ENCODE measurements around the gene KREMEN1. TPM values are rescaled to one million over a fixed set of nuclear protein-coding genes. Genes with fewer than 3 reads are reported as not detected.

Gene KREMEN1
- total and polyA plus RNA-seq, 4 donors = 8.8 to 27.5 (median 20.1) TPM

GRCh38 chr22:29044657-29045176 lies 28.1 kb upstream of the KREMEN1 start:
- H3K4me1 ChIP-seq (ENCODE audit: control insufficient read depth in 5 of 5, insufficient read depth in 5 of 5, low read length in 5 of 5) = peaks cover 0 to 16% (median 7%) of the 10 kb centered on the region in 5 donors
- no peak overlapping the region for H3K4me3 ChIP-seq
- ATAC-seq (ENCODE audit: insufficient read depth, low FRiP score) (no peak), DNase-seq (no peak)
- TF ChIP-seq, protein P1, sequence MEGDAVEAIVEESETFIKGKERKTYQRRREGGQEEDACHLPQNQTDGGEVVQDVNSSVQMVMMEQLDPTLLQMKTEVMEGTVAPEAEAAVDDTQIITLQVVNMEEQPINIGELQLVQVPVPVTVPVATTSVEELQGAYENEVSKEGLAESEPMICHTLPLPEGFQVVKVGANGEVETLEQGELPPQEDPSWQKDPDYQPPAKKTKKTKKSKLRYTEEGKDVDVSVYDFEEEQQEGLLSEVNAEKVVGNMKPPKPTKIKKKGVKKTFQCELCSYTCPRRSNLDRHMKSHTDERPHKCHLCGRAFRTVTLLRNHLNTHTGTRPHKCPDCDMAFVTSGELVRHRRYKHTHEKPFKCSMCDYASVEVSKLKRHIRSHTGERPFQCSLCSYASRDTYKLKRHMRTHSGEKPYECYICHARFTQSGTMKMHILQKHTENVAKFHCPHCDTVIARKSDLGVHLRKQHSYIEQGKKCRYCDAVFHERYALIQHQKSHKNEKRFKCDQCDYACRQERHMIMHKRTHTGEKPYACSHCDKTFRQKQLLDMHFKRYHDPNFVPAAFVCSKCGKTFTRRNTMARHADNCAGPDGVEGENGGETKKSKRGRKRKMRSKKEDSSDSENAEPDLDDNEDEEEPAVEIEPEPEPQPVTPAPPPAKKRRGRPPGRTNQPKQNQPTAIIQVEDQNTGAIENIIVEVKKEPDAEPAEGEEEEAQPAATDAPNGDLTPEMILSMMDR (IDR thresholded peaks at IDR 0.05; ENCODE audit: control extremely low read depth, extremely low read depth) = no peak
- peak overlapping the region in 1 of 2 donors; percentile 26 for H3K27ac ChIP-seq (ENCODE audit: low read depth in 1 of 2, low read length in 1 of 2)
- H3K27me3 ChIP-seq (ENCODE audit: control insufficient read depth in 3 of 3, insufficient read depth in 3 of 3, low read length in 2 of 3) = no peaks in the 10 kb centered on the region
- no peaks in the 10 kb centered on the region for H3K9me3 ChIP-seq (ENCODE audit: control insufficient read depth in 4 of 4, insufficient read depth in 3 of 4, low read length in 3 of 4)
- WGBS, 2 donors = 86 to 96% methylated on average over 13 of the region's 13 CpGs
- peaks cover 3 to 27% (median 14%) of the 10 kb centered on the region in 4 donors for H3K36me3 ChIP-seq (ENCODE audit: control insufficient read depth in 4 of 4, insufficient read depth in 4 of 4, low read length in 4 of 4)
- H3K9ac ChIP-seq (ENCODE audit: insufficient read depth in 1 of 2, low read length in 2 of 2) = no peak overlapping the region

- Histone ChIP-seq H3K4me1 (ENCODE audit: control insufficient read depth in 5 of 5, insufficient read depth in 5 of 5, low read length in 5 of 5) (no peaks in the 10 kb centered on the region), H3K9me3 (ENCODE audit: control insufficient read depth in 4 of 4, insufficient read depth in 3 of 4, low read length in 3 of 4) (no peaks in the 10 kb centered on the region), H3K27ac (ENCODE audit: low read depth in 1 of 2, low read length in 1 of 2) (no peak overlapping the region), H3K4me3 (no peak overlapping the region), H3K36me3 (ENCODE audit: control insufficient read depth in 4 of 4, insufficient read depth in 4 of 4, low read length in 4 of 4) (peaks cover 3 to 36% (median 18%) of the 10 kb centered on the region in 4 donors), H3K9ac (ENCODE audit: insufficient read depth in 1 of 2, low read length in 2 of 2) (no peak overlapping the region), H3K27me3 (ENCODE audit: control insufficient read depth in 3 of 3, insufficient read depth in 3 of 3, low read length in 2 of 3) (no peaks in the 10 kb centered on the region)
- no peak for DNase-seq
- 94 to 98% methylated on average over 31 of the region's 31 CpGs for WGBS, 2 donors
- TF ChIP-seq, protein P1 (IDR thresholded peaks at IDR 0.05; ENCODE audit: control extremely low read depth, extremely low read depth) = no peak
- no peak for ATAC-seq (ENCODE audit: insufficient read depth, low FRiP score)
Observed at GRCh38 chr22:29048822-29049654, 23.8 kb upstream of the KREMEN1 start.

DNA sequence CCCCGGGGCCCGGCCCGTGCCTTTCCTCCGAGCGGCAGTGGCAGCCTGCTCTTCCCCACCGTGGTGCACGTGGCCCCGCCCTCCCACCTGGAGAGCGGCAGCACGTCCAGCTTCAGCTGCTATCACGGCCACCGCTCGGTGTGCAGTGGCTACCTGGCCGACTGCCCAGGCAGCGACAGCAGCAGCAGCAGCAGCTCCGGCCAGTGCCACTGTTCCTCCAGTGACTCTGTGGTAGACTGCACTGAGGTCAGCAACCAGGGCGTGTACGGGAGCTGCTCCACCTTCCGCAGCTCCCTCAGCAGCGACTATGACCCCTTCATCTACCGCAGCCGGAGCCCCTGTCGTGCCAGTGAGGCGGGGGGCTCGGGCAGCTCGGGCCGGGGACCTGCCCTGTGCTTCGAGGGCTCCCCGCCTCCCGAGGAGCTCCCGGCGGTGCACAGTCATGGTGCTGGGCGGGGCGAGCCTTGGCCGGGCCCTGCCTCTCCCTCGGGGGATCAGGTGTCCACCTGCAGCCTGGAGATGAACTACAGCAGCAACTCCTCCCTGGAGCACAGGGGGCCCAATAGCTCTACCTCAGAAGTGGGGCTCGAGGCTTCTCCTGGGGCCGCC lies 23.1 kb upstream of the KREMEN1 start:
- DNase-seq = no peak
- peaks cover 3 to 34% (median 17%) of the 10 kb centered on the region in 4 donors for H3K36me3 ChIP-seq (ENCODE audit: control insufficient read depth in 4 of 4, insufficient read depth in 4 of 4, low read length in 4 of 4)

More for the DNA sequence above, 23.1 kb upstream of the KREMEN1 start:
- Histone ChIP-seq H3K9me3 (ENCODE audit: control insufficient read depth in 4 of 4, insufficient read depth in 3 of 4, low read length in 3 of 4) (no peaks in the 10 kb centered on the region), H3K4me3 (no peak overlapping the region), H3K27ac (ENCODE audit: low read depth in 1 of 2, low read length in 1 of 2) (no peak overlapping the region), H3K27me3 (ENCODE audit: control insufficient read depth in 3 of 3, insufficient read depth in 3 of 3, low read length in 2 of 3) (no peaks in the 10 kb centered on the region), H3K9ac (ENCODE audit: insufficient read depth in 1 of 2, low read length in 2 of 2) (no peak overlapping the region), H3K4me1 (ENCODE audit: control insufficient read depth in 5 of 5, insufficient read depth in 5 of 5, low read length in 5 of 5) (no peaks in the 10 kb centered on the region)
- 94% methylated on average over 38 of the region's 38 CpGs for WGBS, 2 donors
- no peak for ATAC-seq (ENCODE audit: insufficient read depth, low FRiP score)
- TF ChIP-seq, protein P1 (IDR thresholded peaks at IDR 0.05; ENCODE audit: control extremely low read depth, extremely low read depth) = no peak

All from lung (tissue), 12 donors.